H1 (cell line): ENCODE measurements around the gene NAP1L5. TPM values are rescaled to one million over a fixed set of nuclear protein-coding genes. Genes with fewer than 3 reads are reported as not detected.

Experiments
- CTCF ChIA-PET: fragments of 300-600 bp; sonication (Branson Sonifier 250); formaldehyde crosslinking; loops from one replicate; lab custom pipeline; 2021; ENCODE audit not compliant: partially characterized antibody; lab: Charles Lee
- POLR2A ChIA-PET: fragments of 300-600 bp; sonication (Branson Sonifier 250); formaldehyde crosslinking; loops from one replicate; lab custom pipeline; 2021; ENCODE audit warnings: inconsistent platforms; ENCODE audit not compliant: partially characterized antibody; lab: Charles Lee
- DNase-seq, 2 experiments: peaks; one replicate each; pipeline versions ENCODE4 v3.0.0 to v3.0.0-alpha.2; 2010 to 2022; ENCODE audit warnings: low spot score in 2 of 2, low read depth in 1 of 2, mixed read lengths in 1 of 2
- FAIRE-seq: peaks from 2 replicates; lab custom pipeline; 2011; peaks lifted over from hg19 to GRCh38; lab: Jason Lieb, UNC
- H2AFZ ChIP-seq: 2 replicates; pipeline ENCODE4 v1.8.1; 2012; ENCODE audit warnings: low read length, inconsistent platforms
- H2AK5ac ChIP-seq: 2 replicates; pipeline ENCODE4 v1.6.1; 2013; ENCODE audit warnings: low read depth, low read length
- H2BK120ac ChIP-seq: replicated peaks from 2 replicates; pipeline ENCODE3; 2013; ENCODE audit warnings: low read depth, low read length, inconsistent platforms
- H2BK12ac ChIP-seq: 2 replicates; pipeline ENCODE4 v1.6.1; 2013; ENCODE audit warnings: low read depth, low read length
- H2BK15ac ChIP-seq: 2 replicates; pipeline ENCODE4 v1.6.1; 2013; ENCODE audit warnings: low read length
- H2BK20ac ChIP-seq: 2 replicates; pipeline ENCODE4 v1.6.1; 2013; ENCODE audit warnings: low read length
- H2BK5ac ChIP-seq: 2 replicates; pipeline ENCODE4 v1.6.1; 2013; ENCODE audit warnings: low read depth, low read length
- H3K14ac ChIP-seq: 2 replicates; pipeline ENCODE4 v1.6.1; 2013; ENCODE audit warnings: inconsistent platforms; ENCODE audit not compliant: insufficient read length
- H3K18ac ChIP-seq: 2 replicates; pipeline ENCODE4 v1.6.1; 2013; ENCODE audit warnings: low read length; ENCODE audit errors: extremely low read depth
- H3K23ac ChIP-seq: 2 replicates; pipeline ENCODE4 v1.6.1; 2013; ENCODE audit warnings: inconsistent platforms; ENCODE audit not compliant: insufficient read length
- H3K23me2 ChIP-seq: 2 replicates; pipeline ENCODE4 v1.6.1; 2013; ENCODE audit warnings: low read depth, low read length
- H3K27ac ChIP-seq: 2 replicates; pipeline ENCODE4 v1.6.1; 2011; ENCODE audit warnings: low read depth, low read length, inconsistent platforms
- H3K27me3 ChIP-seq, 4 experiments: replicated peaks in 1 of 4; 1 replicate in 1 of 4; 2 replicates in 3 of 4; pipeline versions ENCODE4 v1.6.1 to v1.8.1; 2011 to 2013; ENCODE audit warnings: low read length in 3 of 4, mild to moderate bottlenecking in 3 of 4, inconsistent platforms in 2 of 4, mixed read lengths in 2 of 4, moderate library complexity in 1 of 4; ENCODE audit not compliant: control insufficient read depth in 3 of 4, insufficient read depth in 3 of 4; ENCODE audit errors: extremely low read depth in 1 of 4
- H3K36me3 ChIP-seq, 4 experiments: 2 replicates each; pipeline versions ENCODE4 v1.6.1 to v1.8.1; 2011 to 2013; ENCODE audit warnings: mild to moderate bottlenecking in 4 of 4, low read length in 3 of 4, moderate library complexity in 2 of 4, control low read depth in 1 of 4, inconsistent platforms in 1 of 4; ENCODE audit not compliant: insufficient read depth in 4 of 4, control insufficient read depth in 2 of 4
- H3K4ac ChIP-seq: replicated peaks from 2 replicates; pipeline ENCODE3; 2013; ENCODE audit warnings: low read length, low read depth, mixed read lengths, inconsistent platforms; ENCODE audit not compliant: insufficient read length
- H3K4me1 ChIP-seq, 4 experiments: replicated peaks in 1 of 4; 1 replicate in 1 of 4; 2 replicates in 3 of 4; pipeline versions ENCODE4 v1.6.1 to v1.8.1; 2011 to 2013; ENCODE audit warnings: low read length in 3 of 4, inconsistent platforms in 2 of 4, mixed read lengths in 1 of 4; ENCODE audit not compliant: insufficient read depth in 4 of 4, control insufficient read depth in 3 of 4
- H3K4me2 ChIP-seq, 2 experiments: 2 replicates each; pipeline versions ENCODE4 v1.6.1 to v1.8.1; 2011 to 2013; ENCODE audit warnings: low read depth in 2 of 2, low read length in 2 of 2, control low read depth in 1 of 2, inconsistent platforms in 1 of 2, mild to moderate bottlenecking in 1 of 2; ENCODE audit not compliant: insufficient read depth in 1 of 2
- H3K4me3 ChIP-seq, 4 experiments: fragments of 200-600, 300-600 bp in 1 of 4; sonication (generic), shearing (Covaris generic), sonication (Bioruptor Twin) in 1 of 4; 2 replicates each; pipeline versions ENCODE4 v1.5.1 to v1.8.1; 2011 to 2016; ENCODE audit warnings: low read length in 4 of 4, low read depth in 3 of 4, control low read depth in 2 of 4, inconsistent platforms in 2 of 4, mild to moderate bottlenecking in 2 of 4, mixed read lengths in 1 of 4, moderate library complexity in 1 of 4; ENCODE audit not compliant: insufficient read depth in 2 of 4; ENCODE audit errors: extremely low read depth in 1 of 4
- H3K56ac ChIP-seq: replicated peaks from 2 replicates; pipeline ENCODE3; 2013; ENCODE audit warnings: low read depth, mild to moderate bottlenecking, mixed read lengths, low read length, inconsistent platforms; ENCODE audit not compliant: insufficient read length
- H3K79me1 ChIP-seq: 2 replicates; pipeline ENCODE4 v1.6.1; 2013; ENCODE audit warnings: low read depth, low read length, control low read depth
- H3K79me2 ChIP-seq, 2 experiments: 2 replicates each; pipeline versions ENCODE4 v1.6.1 to v1.8.1; 2012 to 2013; ENCODE audit warnings: low read length in 2 of 2, mild to moderate bottlenecking in 2 of 2, inconsistent platforms in 1 of 2; ENCODE audit not compliant: insufficient read depth in 2 of 2, control insufficient read depth in 1 of 2
- H3K9ac ChIP-seq, 4 experiments: replicated peaks in 1 of 4; 1 replicate in 1 of 4; 2 replicates in 3 of 4; pipeline versions ENCODE4 v1.6.1 to v1.8.1; 2011 to 2013; ENCODE audit warnings: low read depth in 3 of 4, low read length in 3 of 4, control low read depth in 2 of 4, mild to moderate bottlenecking in 2 of 4, moderate library complexity in 2 of 4, inconsistent platforms in 1 of 4; ENCODE audit errors: extremely low read depth in 1 of 4
- H3K9me3 ChIP-seq, 2 experiments: 2 replicates each; pipeline versions ENCODE4 v1.6.1 to v1.8.1; 2012 to 2013; ENCODE audit warnings: mild to moderate bottlenecking in 2 of 2, moderate library complexity in 2 of 2, control low read depth in 1 of 2, inconsistent platforms in 1 of 2, low read depth in 1 of 2, low read length in 1 of 2, mixed read lengths in 1 of 2; ENCODE audit not compliant: insufficient read depth in 2 of 2
- H4K20me1 ChIP-seq, 2 experiments: replicated peaks in 1 of 2; 2 replicates each; pipeline versions ENCODE3 to v1.8.1; 2011 to 2013; ENCODE audit warnings: inconsistent platforms in 2 of 2, low read length in 2 of 2, mild to moderate bottlenecking in 1 of 2; ENCODE audit not compliant: insufficient read depth in 2 of 2, control insufficient read depth in 1 of 2
- H4K5ac ChIP-seq: 2 replicates; pipeline ENCODE4 v1.6.1; 2013; ENCODE audit warnings: low read length, low read depth, mixed read lengths, inconsistent platforms; ENCODE audit not compliant: insufficient read length
- H4K8ac ChIP-seq: 2 replicates; pipeline ENCODE4 v1.8.0; 2013; ENCODE audit warnings: mild to moderate bottlenecking, moderate library complexity, low read length, inconsistent platforms; ENCODE audit not compliant: insufficient read depth; ENCODE audit errors: extremely low read depth
- H4K91ac ChIP-seq: replicated peaks from 2 replicates; pipeline ENCODE3; 2013; ENCODE audit warnings: low read length, mixed read lengths, inconsistent platforms; ENCODE audit not compliant: insufficient read length
- BACH1 ChIP-seq: IDR thresholded peaks from 2 replicates; pipeline ENCODE4 v1.6.1; 2012; ENCODE audit warnings: low read length, improper control_type of control experiment
- BCL11A ChIP-seq, 2 experiments: IDR thresholded peaks; one replicate each; pipeline ENCODE4 v1.6.1; 2011; ENCODE audit warnings: low read depth in 2 of 2, low read length in 2 of 2, mild to moderate bottlenecking in 2 of 2
- CHD1 ChIP-seq: IDR thresholded peaks from 2 replicates; pipeline ENCODE4 v1.6.1; 2012; ENCODE audit warnings: low read depth, low read length, improper control_type of control experiment
- CTBP2 ChIP-seq: IDR thresholded peaks from 2 replicates; pipeline ENCODE4 v1.7.0; 2011; ENCODE audit warnings: borderline replicate concordance, mild to moderate bottlenecking, moderate library complexity, mixed read lengths, low read length; ENCODE audit not compliant: insufficient read depth, insufficient read length
- E2F6 ChIP-seq: IDR thresholded peaks from 2 replicates; pipeline ENCODE4 v1.6.1; 2012; ENCODE audit warnings: inconsistent platforms
- GABPA ChIP-seq: IDR thresholded peaks from 2 replicates; pipeline ENCODE4 v1.6.1; 2011; ENCODE audit warnings: mild to moderate bottlenecking, low read length, moderate library complexity, borderline replicate concordance; ENCODE audit not compliant: insufficient read depth
- HDAC2 ChIP-seq, 2 experiments: fragments of 300-600 bp in 1 of 2; sonication (generic) in 1 of 2; IDR thresholded peaks; 2 replicates each; pipeline ENCODE4 v1.6.1; 2011 to 2012; ENCODE audit warnings: low read depth in 2 of 2, low read length in 2 of 2, mild to moderate bottlenecking in 2 of 2, moderate library complexity in 2 of 2, borderline replicate concordance in 1 of 2, inconsistent platforms in 1 of 2
- JUN ChIP-seq: IDR thresholded peaks from 2 replicates; pipeline ENCODE4 v1.6.1; 2011; ENCODE audit warnings: low read depth, mild to moderate bottlenecking, improper control_type of control experiment, low read length
- KDM1A ChIP-seq: fragments of 200-600, 300-600 bp; sonication (generic); IDR thresholded peaks from 2 replicates; pipeline ENCODE4 v1.7.1; 2016; ENCODE audit warnings: mild to moderate bottlenecking, low read length, borderline replicate concordance
- KDM5A ChIP-seq: fragments of 200-600 bp; IDR thresholded peaks from 2 replicates; pipeline ENCODE4 v1.7.1; 2012; ENCODE audit warnings: mild to moderate bottlenecking, low read length, inconsistent platforms, mixed read lengths
- RBBP5 ChIP-seq: IDR thresholded peaks from 2 replicates; pipeline ENCODE4 v1.7.1; 2012; ENCODE audit warnings: low read depth, mild to moderate bottlenecking, inconsistent platforms, low read length, moderate library complexity, borderline replicate concordance
- SP1 ChIP-seq: IDR thresholded peaks from 2 replicates; pipeline ENCODE4 v1.6.1; 2011; ENCODE audit warnings: low read depth, low read length
- SRF ChIP-seq: IDR thresholded peaks from 2 replicates; pipeline ENCODE4 v1.6.1; 2011; ENCODE audit warnings: mild to moderate bottlenecking, low read depth, low read length, moderate library complexity
- USF2 ChIP-seq: IDR thresholded peaks from 2 replicates; pipeline ENCODE4 v1.6.1; 2011; ENCODE audit warnings: low read length, improper control_type of control experiment
- polyA plus RNA-seq, 7 experiments: library from polyadenylated mRNA; depleted of rRNA in 3 of 7; stranded (reverse) in 5 of 7; unstranded in 2 of 7; fragments of >200 nt in 5 of 7; fragments of 200-250 nt in 2 of 7; gene quantifications; 1 replicate in 5 of 7; 2 replicates in 1 of 7; 4 replicates in 1 of 7; pipeline versions ENCODE4 v1.2.1 to v1.2.3, GENCODE V29; 2011 to 2013; ENCODE audit warnings: missing spikeins in 2 of 7, mixed read lengths in 2 of 7
- total RNA-seq: library from RNA; stranded (reverse); fragmentation: NEBNext Ultra II Directional; extraction: Animal tissue kit (Norgen Biotek cat#: 25700); gene quantifications from 2 replicates; pipeline ENCODE4 v1.2.1, GENCODE V29; 2021

Gene NAP1L5
- total and polyA plus RNA-seq, 2 of the 8 experiments (the other 6 are each of a cell fraction or from before 2014, with no cell fraction given), result 1.3 to 2.7 TPM

GRCh38 chr4:88705223-88705622 lies 7.6 kb upstream of the NAP1L5 start:
- Histone ChIP-seq H2BK120ac (no peak overlapping the region), H3K36me3 (no peaks in the 10 kb centered on the region), H3K23ac (no peak overlapping the region), H2BK5ac (no peak overlapping the region), H2AK5ac (no peak overlapping the region), H3K4me2 (no peak overlapping the region), H3K23me2 (no peaks in the 10 kb centered on the region), H4K20me1 (no peaks in the 10 kb centered on the region), H3K4ac (no peak overlapping the region), H2BK20ac (no peak overlapping the region), H4K5ac (no peak overlapping the region), H4K91ac (no peak overlapping the region), H3K4me3 (no peak overlapping the region), H3K9ac (no peak overlapping the region), H3K18ac (no peak overlapping the region), H2AFZ (no peak overlapping the region), H2BK15ac (no peak overlapping the region), H3K27me3 (no peaks in the 10 kb centered on the region), H3K4me1 (no peaks in the 10 kb centered on the region; a peak in 1 of 7 replicates), H3K56ac (no peak overlapping the region), H3K79me1 (no peaks in the 10 kb centered on the region), H3K79me2 (no peaks in the 10 kb centered on the region), H3K14ac (no peak overlapping the region), H3K27ac (no peak overlapping the region), H3K9me3 (no peaks in the 10 kb centered on the region), H4K8ac (no peak overlapping the region), H2BK12ac (no peak overlapping the region)
- POLR2A ChIA-PET, result no interaction called here
- CTCF ChIA-PET, result interaction anchor here (1.1 to 4.2 kb wide), 8 partner anchors 20 to 317 kb away, joined by 4 to 32 read pairs (median 6); no protein-coding TSS in a partner anchor
- FAIRE-seq, result no peak
- no peak for DNase-seq
- TF ChIP-seq E2F6 (no peak), RBBP5 (no peak), BCL11A (IDR thresholded peaks at IDR 0.05; ENCODE audit: low read depth in 2 of 2, low read length in 2 of 2) (no peak), SP1 (no peak), HDAC2 (IDR thresholded peaks at IDR 0.05; ENCODE audit: borderline replicate concordance in 1 of 2, low read depth in 2 of 2, low read length in 2 of 2) (no peak), GABPA (no peak), CHD1 (no peak), BACH1 (no peak), JUN (no peak), CTBP2 (no peak), KDM1A (no peak), SRF (no peak), KDM5A (no peak), USF2 (no peak)
